HCT116 (cell line): ENCODE measurements around the gene ERG.

Experiments used
- CTCF ChIP-seq, 3 experiments: fragments of 200-600 bp in 1 of 3; sonication (generic) in 1 of 3; IDR thresholded peaks in 2 of 3; conservative IDR thresholded peaks in 1 of 3; 2 replicates each; pipeline ENCODE4 v1.5.1; 2012 to 2017; ENCODE audit warnings: low read depth in 2 of 3, low read length in 2 of 3, antibody characterized with exemption in 1 of 3, borderline replicate concordance in 1 of 3, control low read depth in 1 of 3, mild to moderate bottlenecking in 1 of 3, mixed read lengths in 1 of 3, mixed run types in 1 of 3, moderate library complexity in 1 of 3; ENCODE audit not compliant: insufficient read depth in 1 of 3
- EGR1 ChIP-seq: IDR thresholded peaks from 2 replicates; pipeline ENCODE4 v1.6.1; 2012; ENCODE audit warnings: low read depth
- POLR2A ChIP-seq: IDR thresholded peaks from 2 replicates; pipeline ENCODE4 v1.7.0; 2011; ENCODE audit warnings: borderline replicate concordance; ENCODE audit not compliant: insufficient read depth, insufficient read length; ENCODE audit errors: extremely low read depth
- SIN3A ChIP-seq: IDR thresholded peaks from 2 replicates; pipeline ENCODE4 v1.6.1; 2012; ENCODE audit warnings: low read depth
- SP1 ChIP-seq: IDR thresholded peaks from 2 replicates; pipeline ENCODE4 v1.6.1; 2012; ENCODE audit warnings: low read depth
- ZFX ChIP-seq: fragments of 450-650 bp; IDR thresholded peaks from 2 replicates; pipeline ENCODE4 v1.6.1; 2017

GRCh38 chr21:38492007-38492406, 6.3 kb downstream of the ERG start:
- TF ChIP-seq SP1 (no peak), POLR2A (no peak), CTCF (IDR thresholded peaks at IDR 0.05 in 2 of 3, conservative IDR thresholded peaks at IDR 0.05 in 1 of 3; ENCODE audit: borderline replicate concordance in 1 of 3, insufficient read depth in 1 of 3, low read depth in 2 of 3, low read length in 2 of 3) (no peak), ZFX (no peak), EGR1 (no peak), SIN3A (no peak)
